Hematopoietic multipotent progenitor cell treated with erythropoietin and hydrocortisone succinate and interleukin-3 and kit ligand, for 15 days (in vitro differentiated cells): ENCODE data around the gene PRR18.
A peak's percentile ranks its signal among the peaks of the same experiment; 100 is the strongest.
"Not testable (repeated sequence)": the region's sequence is repeated elsewhere in the genome, so short reads cannot be mapped to it uniquely, and the experiment has no call there.

Source experiments
- DNase-seq: peaks from one replicate; pipeline ENCODE4 v3.0.0-alpha.2; 2015; ENCODE audit warnings: low spot score

Gene PRR18

GRCh38 chr6:166308033-166308768 is at the start of gene PRR18:
TSS of gene PRR18 (minus strand) at chr6:166308392. CDS start at chr6:166308142, 250 bp downstream.
- DNase-seq, result no peak

- DNase-seq, result no peak
These were observed 47.4 kb upstream of the PRR18 start for GRCh38 chr6:166355552-166355951.

- no peak for DNase-seq
These were observed 46.8 kb upstream of the PRR18 start for GRCh38 chr6:166354965-166355364.

- DNase-seq, result no peak
These were observed 46.0 kb upstream of the PRR18 start for GRCh38 chr6:166354143-166354542.

- no peak for DNase-seq
These were observed 45.3 kb upstream of the PRR18 start for GRCh38 chr6:166353507-166353906.

- no peak for DNase-seq
These were observed 44.7 kb upstream of the PRR18 start for GRCh38 chr6:166352923-166353322.

GRCh38 chr6:166351715-166352285 is 43.6 kb upstream of the PRR18 start:
- DNase-seq, result no peak

GRCh38 chr6:166348305-166348949 is 40.2 kb upstream of the PRR18 start:
- DNase-seq, result no peak

GRCh38 chr6:166346965-166347364 is 38.8 kb upstream of the PRR18 start:
- DNase-seq, result no peak

GRCh38 chr6:166346449-166346848 is 38.3 kb upstream of the PRR18 start:
- no peak for DNase-seq

- DNase-seq, result not testable (repeated sequence)
These were observed 37.5 kb upstream of the PRR18 start for GRCh38 chr6:166345672-166346071.

GRCh38 chr6:166344921-166345320 is 36.7 kb upstream of the PRR18 start:
- DNase-seq, result not testable (repeated sequence)

- no peak for DNase-seq
These were observed 36.0 kb upstream of the PRR18 start for GRCh38 chr6:166344240-166344639.

GRCh38 chr6:166343150-166343487 is 34.9 kb upstream of the PRR18 start:
- no peak for DNase-seq

- DNase-seq, result peak; percentile 69
These were observed 34.4 kb upstream of the PRR18 start, which contains the start of gene SFT2D1 for GRCh38 chr6:166342349-166343149. TSS of gene SFT2D1 (minus strand) at chr6:166342545. CDS start at chr6:166342481, 64 bp downstream.

- peak; percentile 7 for DNase-seq
These were observed 33.8 kb upstream of the PRR18 start for GRCh38 chr6:166341977-166342348.

- DNase-seq, result no peak
These were observed 33.3 kb upstream of the PRR18 start for GRCh38 chr6:166341464-166341863.

GRCh38 chr6:166338854-166339253 is 30.7 kb upstream of the PRR18 start:
- no peak for DNase-seq

GRCh38 chr6:166336847-166337246 is 28.7 kb upstream of the PRR18 start:
- no peak for DNase-seq

GRCh38 chr6:166335378-166336302 is 27.4 kb upstream of the PRR18 start:
- no peak for DNase-seq

GRCh38 chr6:166334878-166335277 is 26.7 kb upstream of the PRR18 start:
- no peak for DNase-seq
